HEK293 (cell line): ENCODE measurements around the gene PGBD5.

ENCODE experiments used
- PRDM1 ChIP-seq: fragments of 450-650 bp; formaldehyde crosslinking; IDR thresholded peaks from 2 replicates; pipeline ENCODE4; 2016; ENCODE audit warnings: missing biosample characterization, missing genetic modification characterization
- REPIN1 ChIP-seq: fragments of 450-650 bp; formaldehyde crosslinking; IDR thresholded peaks from 2 replicates; pipeline ENCODE4 v1.5.1; 2017; ENCODE audit warnings: missing biosample characterization, missing genetic modification characterization, low read depth
- SETDB1 ChIP-seq: IDR thresholded peaks from one replicate; pipeline ENCODE4 v1.6.1; 2017; ENCODE audit warnings: mild to moderate bottlenecking, low read length, moderate library complexity, mixed read lengths; ENCODE audit not compliant: insufficient read length
- SP3 ChIP-seq: fragments of 450-650 bp; formaldehyde crosslinking; IDR thresholded peaks from 2 replicates; pipeline ENCODE4 v1.5.1; 2016; ENCODE audit warnings: missing biosample characterization, missing genetic modification characterization
- YY1 ChIP-seq: fragments of 450-650 bp; formaldehyde crosslinking; IDR thresholded peaks from 2 replicates; pipeline ENCODE4 v1.5.1; 2018; ENCODE audit warnings: missing biosample characterization, missing genetic modification characterization
- ZBTB8A ChIP-seq: fragments of 450-650 bp; formaldehyde crosslinking; IDR thresholded peaks from 2 replicates; pipeline ENCODE4 v1.5.1; 2016; ENCODE audit warnings: missing biosample characterization, missing genetic modification characterization
- ZNF514 ChIP-seq: fragments of 450-650 bp; formaldehyde crosslinking; IDR thresholded peaks from 2 replicates; pipeline ENCODE4 v1.5.1; 2016; ENCODE audit warnings: missing biosample characterization, missing genetic modification characterization
- ZNF707 ChIP-seq: fragments of 450-650 bp; formaldehyde crosslinking; IDR thresholded peaks from 2 replicates; pipeline ENCODE4 v1.5.1; 2016; ENCODE audit warnings: missing biosample characterization, missing genetic modification characterization
- ZNF777 ChIP-seq: fragments of 450-650 bp; formaldehyde crosslinking; IDR thresholded peaks from 2 replicates; pipeline ENCODE4 v1.5.1; 2017; ENCODE audit warnings: missing biosample characterization, missing genetic modification characterization, borderline replicate concordance
- TF ChIP-seq, protein P1 (sequence below): fragments of 450-650 bp; formaldehyde crosslinking; IDR thresholded peaks from 2 replicates; pipeline ENCODE4 v1.5.1; 2016; ENCODE audit warnings: missing biosample characterization, missing genetic modification characterization
- TF ChIP-seq, protein P2 (sequence below): fragments of 450-650 bp; formaldehyde crosslinking; IDR thresholded peaks from 2 replicates; pipeline ENCODE4 v1.5.1; 2017; ENCODE audit warnings: missing biosample characterization, missing genetic modification characterization
- TF ChIP-seq, protein P3 (sequence below): fragments of 450-650 bp; formaldehyde crosslinking; IDR thresholded peaks from 2 replicates; pipeline ENCODE4 v1.5.1; 2016; ENCODE audit warnings: missing biosample characterization, missing genetic modification characterization

DNA sequence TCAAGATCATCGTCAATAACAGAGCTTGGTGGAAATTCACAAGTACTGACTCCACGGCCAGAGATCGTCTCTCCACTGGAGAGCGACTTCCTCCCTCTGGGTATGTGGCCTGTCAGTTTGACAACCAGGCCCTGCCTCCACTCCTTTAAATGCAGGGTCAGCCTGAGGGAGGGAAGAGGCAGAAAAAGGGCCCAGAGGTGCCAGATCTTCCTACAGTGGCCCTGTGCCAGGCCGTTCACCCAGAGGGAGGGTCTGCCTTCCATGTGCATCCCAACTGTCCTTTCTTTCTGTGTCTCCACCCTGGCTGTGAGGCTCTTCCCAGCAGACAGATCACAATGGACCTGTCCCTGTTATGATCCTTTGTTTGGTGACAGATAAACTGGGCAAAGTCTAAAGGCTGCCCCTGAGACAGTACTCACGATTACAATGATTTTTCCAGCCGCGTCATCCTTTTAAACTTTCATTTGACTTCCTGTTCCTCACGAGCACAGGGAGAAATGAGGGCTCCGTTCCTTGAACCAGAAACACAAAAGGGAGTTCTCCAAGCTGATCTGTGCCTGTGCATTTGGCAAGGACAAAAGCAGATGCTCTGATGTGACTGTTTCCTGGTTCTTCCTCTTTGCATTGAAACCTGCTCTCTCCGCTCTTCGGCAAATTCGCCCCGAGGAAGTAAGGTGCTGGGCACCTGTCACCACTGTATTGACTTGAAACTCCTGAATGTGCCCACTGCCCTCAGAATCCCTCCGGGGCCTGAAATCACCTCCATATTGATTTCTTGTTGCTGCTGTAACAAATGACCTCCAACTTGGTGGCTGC is 126.7 kb downstream of the PGBD5 start:
- TF ChIP-seq, protein P1, sequence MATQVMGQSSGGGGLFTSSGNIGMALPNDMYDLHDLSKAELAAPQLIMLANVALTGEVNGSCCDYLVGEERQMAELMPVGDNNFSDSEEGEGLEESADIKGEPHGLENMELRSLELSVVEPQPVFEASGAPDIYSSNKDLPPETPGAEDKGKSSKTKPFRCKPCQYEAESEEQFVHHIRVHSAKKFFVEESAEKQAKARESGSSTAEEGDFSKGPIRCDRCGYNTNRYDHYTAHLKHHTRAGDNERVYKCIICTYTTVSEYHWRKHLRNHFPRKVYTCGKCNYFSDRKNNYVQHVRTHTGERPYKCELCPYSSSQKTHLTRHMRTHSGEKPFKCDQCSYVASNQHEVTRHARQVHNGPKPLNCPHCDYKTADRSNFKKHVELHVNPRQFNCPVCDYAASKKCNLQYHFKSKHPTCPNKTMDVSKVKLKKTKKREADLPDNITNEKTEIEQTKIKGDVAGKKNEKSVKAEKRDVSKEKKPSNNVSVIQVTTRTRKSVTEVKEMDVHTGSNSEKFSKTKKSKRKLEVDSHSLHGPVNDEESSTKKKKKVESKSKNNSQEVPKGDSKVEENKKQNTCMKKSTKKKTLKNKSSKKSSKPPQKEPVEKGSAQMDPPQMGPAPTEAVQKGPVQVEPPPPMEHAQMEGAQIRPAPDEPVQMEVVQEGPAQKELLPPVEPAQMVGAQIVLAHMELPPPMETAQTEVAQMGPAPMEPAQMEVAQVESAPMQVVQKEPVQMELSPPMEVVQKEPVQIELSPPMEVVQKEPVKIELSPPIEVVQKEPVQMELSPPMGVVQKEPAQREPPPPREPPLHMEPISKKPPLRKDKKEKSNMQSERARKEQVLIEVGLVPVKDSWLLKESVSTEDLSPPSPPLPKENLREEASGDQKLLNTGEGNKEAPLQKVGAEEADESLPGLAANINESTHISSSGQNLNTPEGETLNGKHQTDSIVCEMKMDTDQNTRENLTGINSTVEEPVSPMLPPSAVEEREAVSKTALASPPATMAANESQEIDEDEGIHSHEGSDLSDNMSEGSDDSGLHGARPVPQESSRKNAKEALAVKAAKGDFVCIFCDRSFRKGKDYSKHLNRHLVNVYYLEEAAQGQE (tag by site-specific recombination) = no peak
- no peak for TF ChIP-seq REPIN1 (tag by site-specific recombination)
- TF ChIP-seq ZNF777 (tag by site-specific recombination) = no peak
- no peak for TF ChIP-seq ZBTB8A (tag by site-specific recombination)
- no peak for TF ChIP-seq PRDM1
- TF ChIP-seq, protein P2, sequence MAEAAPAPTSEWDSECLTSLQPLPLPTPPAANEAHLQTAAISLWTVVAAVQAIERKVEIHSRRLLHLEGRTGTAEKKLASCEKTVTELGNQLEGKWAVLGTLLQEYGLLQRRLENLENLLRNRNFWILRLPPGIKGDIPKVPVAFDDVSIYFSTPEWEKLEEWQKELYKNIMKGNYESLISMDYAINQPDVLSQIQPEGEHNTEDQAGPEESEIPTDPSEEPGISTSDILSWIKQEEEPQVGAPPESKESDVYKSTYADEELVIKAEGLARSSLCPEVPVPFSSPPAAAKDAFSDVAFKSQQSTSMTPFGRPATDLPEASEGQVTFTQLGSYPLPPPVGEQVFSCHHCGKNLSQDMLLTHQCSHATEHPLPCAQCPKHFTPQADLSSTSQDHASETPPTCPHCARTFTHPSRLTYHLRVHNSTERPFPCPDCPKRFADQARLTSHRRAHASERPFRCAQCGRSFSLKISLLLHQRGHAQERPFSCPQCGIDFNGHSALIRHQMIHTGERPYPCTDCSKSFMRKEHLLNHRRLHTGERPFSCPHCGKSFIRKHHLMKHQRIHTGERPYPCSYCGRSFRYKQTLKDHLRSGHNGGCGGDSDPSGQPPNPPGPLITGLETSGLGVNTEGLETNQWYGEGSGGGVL = no peak
- no peak for TF ChIP-seq SP3 (tag by site-specific recombination)
- TF ChIP-seq ZNF707 (tag by site-specific recombination) = no peak
- no peak for TF ChIP-seq ZNF514
- TF ChIP-seq YY1 (tag by site-specific recombination) = no peak
- TF ChIP-seq, protein P3, sequence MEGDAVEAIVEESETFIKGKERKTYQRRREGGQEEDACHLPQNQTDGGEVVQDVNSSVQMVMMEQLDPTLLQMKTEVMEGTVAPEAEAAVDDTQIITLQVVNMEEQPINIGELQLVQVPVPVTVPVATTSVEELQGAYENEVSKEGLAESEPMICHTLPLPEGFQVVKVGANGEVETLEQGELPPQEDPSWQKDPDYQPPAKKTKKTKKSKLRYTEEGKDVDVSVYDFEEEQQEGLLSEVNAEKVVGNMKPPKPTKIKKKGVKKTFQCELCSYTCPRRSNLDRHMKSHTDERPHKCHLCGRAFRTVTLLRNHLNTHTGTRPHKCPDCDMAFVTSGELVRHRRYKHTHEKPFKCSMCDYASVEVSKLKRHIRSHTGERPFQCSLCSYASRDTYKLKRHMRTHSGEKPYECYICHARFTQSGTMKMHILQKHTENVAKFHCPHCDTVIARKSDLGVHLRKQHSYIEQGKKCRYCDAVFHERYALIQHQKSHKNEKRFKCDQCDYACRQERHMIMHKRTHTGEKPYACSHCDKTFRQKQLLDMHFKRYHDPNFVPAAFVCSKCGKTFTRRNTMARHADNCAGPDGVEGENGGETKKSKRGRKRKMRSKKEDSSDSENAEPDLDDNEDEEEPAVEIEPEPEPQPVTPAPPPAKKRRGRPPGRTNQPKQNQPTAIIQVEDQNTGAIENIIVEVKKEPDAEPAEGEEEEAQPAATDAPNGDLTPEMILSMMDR (tag by site-specific recombination) = no peak
- TF ChIP-seq SETDB1 = no peak
